DOHH2 (cell line): ENCODE data around the gene SDHC.

Source experiments
- H3F3A ChIP-seq: fragments of 200-600 bp; sonication (generic), shearing (Covaris generic); 2 replicates; pipeline ENCODE4 v1.6.0; 2016; ENCODE audit warnings: antibody characterized with exemption, mild to moderate bottlenecking; ENCODE audit not compliant: control insufficient read depth, insufficient read depth
- H3K27ac ChIP-seq: fragments of 200-600 bp; sonication (generic); 2 replicates; pipeline ENCODE4 v1.5.1; 2014; ENCODE audit warnings: low read depth, mild to moderate bottlenecking, low read length, moderate library complexity
- H3K27me3 ChIP-seq: fragments of 200-600 bp; sonication (generic); 2 replicates; pipeline ENCODE4 v1.6.1; 2014; ENCODE audit warnings: mild to moderate bottlenecking, low read length, mixed read lengths; ENCODE audit not compliant: control insufficient read depth
- H3K36me3 ChIP-seq: fragments of 200-600 bp; sonication (generic); 2 replicates; pipeline ENCODE4 v1.6.1; 2014; ENCODE audit warnings: mild to moderate bottlenecking, low read length, moderate library complexity, mixed read lengths; ENCODE audit not compliant: control insufficient read depth
- H3K4me1 ChIP-seq: fragments of 200-600 bp; sonication (generic); 2 replicates; pipeline ENCODE4 v1.6.1; 2014; ENCODE audit warnings: mild to moderate bottlenecking, low read length, mixed read lengths; ENCODE audit not compliant: control insufficient read depth
- H3K4me2 ChIP-seq: fragments of 200-600 bp; sonication (generic); 2 replicates; pipeline ENCODE4 v1.6.0; 2014; ENCODE audit warnings: mild to moderate bottlenecking, low read length, moderate library complexity
- H3K4me3 ChIP-seq: fragments of 200-600 bp; sonication (generic); 2 replicates; pipeline ENCODE4 v1.5.1; 2014; ENCODE audit warnings: mild to moderate bottlenecking, low read length, mixed read lengths
- H3K79me2 ChIP-seq: fragments of 200-600 bp; sonication (generic); 2 replicates; pipeline ENCODE4 v1.6.1; 2014; ENCODE audit warnings: mild to moderate bottlenecking, low read length, mixed read lengths; ENCODE audit not compliant: control insufficient read depth
- H3K9me2 ChIP-seq: fragments of 200-600 bp; sonication (generic); replicated peaks from 2 replicates; pipeline ENCODE4 v1.6.1; 2014; ENCODE audit warnings: mild to moderate bottlenecking, low read length, mixed read lengths; ENCODE audit not compliant: control insufficient read depth
- H3K9me3 ChIP-seq: fragments of 200-600 bp; sonication (generic); 2 replicates; pipeline ENCODE4 v1.6.1; 2014; ENCODE audit warnings: antibody characterized with exemption, low read length, mixed read lengths; ENCODE audit not compliant: control insufficient read depth, insufficient read depth
- H4K20me1 ChIP-seq: fragments of 200-600 bp; sonication (generic); 2 replicates; pipeline ENCODE4 v1.6.0; 2014; ENCODE audit warnings: low read depth, mild to moderate bottlenecking, antibody characterized with exemption, low read length, moderate library complexity; ENCODE audit not compliant: control insufficient read depth, insufficient read depth
- EZH2phosphoT487 ChIP-seq: fragments of 200-600 bp; sonication (generic); IDR thresholded peaks from 2 replicates; pipeline ENCODE4 v1.6.1; 2017; ENCODE audit warnings: borderline replicate concordance, mild to moderate bottlenecking, antibody characterized with exemption, low read length, moderate library complexity, mixed read lengths
- TF ChIP-seq, protein P1 (sequence below): fragments of 200-600 bp; sonication (generic); IDR thresholded peaks from one replicate; pipeline ENCODE4 v1.5.1; 2014; ENCODE audit warnings: antibody characterized with exemption, mild to moderate bottlenecking, low read depth, low read length; ENCODE audit not compliant: poor library complexity, severe bottlenecking

Gene SDHC

DNA sequence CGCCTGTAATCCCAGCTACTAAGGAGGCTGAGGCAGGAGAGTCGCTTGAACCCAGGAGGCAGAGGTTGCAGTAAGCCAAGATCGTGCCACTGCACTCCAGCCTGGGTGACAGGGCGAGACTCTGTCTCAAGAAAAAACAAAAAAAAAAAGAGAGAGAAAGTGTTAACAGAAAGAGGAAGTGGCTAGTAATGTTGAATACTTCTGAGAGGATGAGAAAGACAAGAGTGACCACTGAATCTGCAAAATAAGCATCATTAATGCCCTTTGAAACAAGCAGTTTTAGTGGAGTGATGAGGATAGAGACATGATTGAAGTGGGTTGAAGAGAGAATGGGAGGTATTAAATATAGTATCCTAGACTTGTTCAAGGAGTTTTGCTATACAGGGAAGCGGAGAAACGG, 16.1 kb upstream of the SDHC start:
- TF ChIP-seq EZH2phosphoT487 = no peak
- TF ChIP-seq, protein P1, sequence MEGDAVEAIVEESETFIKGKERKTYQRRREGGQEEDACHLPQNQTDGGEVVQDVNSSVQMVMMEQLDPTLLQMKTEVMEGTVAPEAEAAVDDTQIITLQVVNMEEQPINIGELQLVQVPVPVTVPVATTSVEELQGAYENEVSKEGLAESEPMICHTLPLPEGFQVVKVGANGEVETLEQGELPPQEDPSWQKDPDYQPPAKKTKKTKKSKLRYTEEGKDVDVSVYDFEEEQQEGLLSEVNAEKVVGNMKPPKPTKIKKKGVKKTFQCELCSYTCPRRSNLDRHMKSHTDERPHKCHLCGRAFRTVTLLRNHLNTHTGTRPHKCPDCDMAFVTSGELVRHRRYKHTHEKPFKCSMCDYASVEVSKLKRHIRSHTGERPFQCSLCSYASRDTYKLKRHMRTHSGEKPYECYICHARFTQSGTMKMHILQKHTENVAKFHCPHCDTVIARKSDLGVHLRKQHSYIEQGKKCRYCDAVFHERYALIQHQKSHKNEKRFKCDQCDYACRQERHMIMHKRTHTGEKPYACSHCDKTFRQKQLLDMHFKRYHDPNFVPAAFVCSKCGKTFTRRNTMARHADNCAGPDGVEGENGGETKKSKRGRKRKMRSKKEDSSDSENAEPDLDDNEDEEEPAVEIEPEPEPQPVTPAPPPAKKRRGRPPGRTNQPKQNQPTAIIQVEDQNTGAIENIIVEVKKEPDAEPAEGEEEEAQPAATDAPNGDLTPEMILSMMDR = no peak
- H3K4me1 ChIP-seq = peaks cover 12% of the 10 kb centered on the region
- H3K4me3 ChIP-seq = no peak overlapping the region
- H3K9me2 ChIP-seq = no peaks in the 10 kb centered on the region
- H3F3A ChIP-seq = no peaks in the 10 kb centered on the region
- no peaks in the 10 kb centered on the region for H4K20me1 ChIP-seq
- H3K27me3 ChIP-seq = no peaks in the 10 kb centered on the region
- no peaks in the 10 kb centered on the region for H3K36me3 ChIP-seq
- no peaks in the 10 kb centered on the region for H3K9me3 ChIP-seq
- H3K27ac ChIP-seq = no peak overlapping the region
- no peak overlapping the region for H3K4me2 ChIP-seq
- H3K79me2 ChIP-seq = no peaks in the 10 kb centered on the region

GRCh38 chr1:161299347-161299746, 14.8 kb upstream of the SDHC start:
- Histone ChIP-seq H3K36me3 (peaks cover 3% of the 10 kb centered on the region; the same call in 1 of the 2 replicates), H3K27ac (no peak overlapping the region), H3K4me3 (no peak overlapping the region), H3K79me2 (peaks cover 3% of the 10 kb centered on the region), H3F3A (no peaks in the 10 kb centered on the region), H3K9me2 (no peaks in the 10 kb centered on the region), H3K4me2 (no peak overlapping the region), H3K4me1 (peaks cover 16% of the 10 kb centered on the region), H3K9me3 (no peaks in the 10 kb centered on the region), H4K20me1 (no peaks in the 10 kb centered on the region), H3K27me3 (no peaks in the 10 kb centered on the region)
- TF ChIP-seq, protein P1 = no peak
- TF ChIP-seq EZH2phosphoT487 = no peak

GRCh38 chr1:161300478-161300877, 13.7 kb upstream of the SDHC start:
- H3K27me3 ChIP-seq = no peaks in the 10 kb centered on the region
- no peaks in the 10 kb centered on the region for H3K9me2 ChIP-seq
- no peaks in the 10 kb centered on the region for H4K20me1 ChIP-seq
- H3K79me2 ChIP-seq = peaks cover 13% of the 10 kb centered on the region
- H3K36me3 ChIP-seq = peaks cover 3% of the 10 kb centered on the region; the same call in 1 of the 2 replicates
- TF ChIP-seq, protein P1 = no peak
- no peak for TF ChIP-seq EZH2phosphoT487
- no peak overlapping the region for H3K4me3 ChIP-seq
- H3K4me1 ChIP-seq = peaks cover 26% of the 10 kb centered on the region
- H3K9me3 ChIP-seq = no peaks in the 10 kb centered on the region
- no peak overlapping the region for H3K4me2 ChIP-seq
- no peak overlapping the region for H3K27ac ChIP-seq
- H3F3A ChIP-seq = no peaks in the 10 kb centered on the region
